Mesenchymal stem cell (in vitro differentiated cells and primary cell): ENCODE results near the gene ZNF503.
A peak's percentile ranks its signal among the peaks of the same experiment; 100 is the strongest.

Experiments used
- DNase-seq: peaks from one replicate; pipeline ENCODE4 v3.0.0-alpha.2; 2013
- H2AFZ ChIP-seq: one replicate; pipeline ENCODE4 v1.6.1; 2013; ENCODE audit warnings: low read depth, mild to moderate bottlenecking, control low read depth, inconsistent platforms, low read length, moderate library complexity
- H2AK5ac ChIP-seq: 2 replicates; pipeline ENCODE4 v1.6.1; 2013; ENCODE audit warnings: low read length, moderate library complexity, mild to moderate bottlenecking, inconsistent platforms; ENCODE audit not compliant: severe bottlenecking
- H2BK120ac ChIP-seq: one replicate; pipeline ENCODE4 v1.6.1; 2013; ENCODE audit warnings: low read depth, mild to moderate bottlenecking, inconsistent platforms, low read length, moderate library complexity
- H2BK12ac ChIP-seq, 2 experiments: one replicate each; pipeline ENCODE4 v1.6.1; 2013; ENCODE audit warnings: inconsistent platforms in 2 of 2, low read length in 2 of 2, mild to moderate bottlenecking in 2 of 2, moderate library complexity in 2 of 2, control low read depth in 1 of 2
- H2BK15ac ChIP-seq: one replicate; pipeline ENCODE4 v1.6.1; 2013; ENCODE audit warnings: mild to moderate bottlenecking, low read depth, inconsistent platforms; ENCODE audit not compliant: poor library complexity, severe bottlenecking
- H2BK5ac ChIP-seq: 2 replicates; pipeline ENCODE4 v1.6.1; 2013; ENCODE audit warnings: low read depth, mild to moderate bottlenecking, low read length, control low read depth, inconsistent platforms; ENCODE audit not compliant: poor library complexity, severe bottlenecking
- H3K14ac ChIP-seq, 2 experiments: one replicate each; pipeline ENCODE4 v1.6.1; 2013; ENCODE audit warnings: inconsistent platforms in 2 of 2, low read length in 2 of 2, control low read depth in 1 of 2, mild to moderate bottlenecking in 1 of 2, moderate library complexity in 1 of 2
- H3K18ac ChIP-seq, 2 experiments: one replicate each; pipeline ENCODE4 v1.6.1; 2013; ENCODE audit warnings: inconsistent platforms in 2 of 2, low read length in 2 of 2, control low read depth in 1 of 2, low read depth in 1 of 2, mild to moderate bottlenecking in 1 of 2
- H3K23ac ChIP-seq, 2 experiments: one replicate each; pipeline ENCODE4 v1.6.1; 2013; ENCODE audit warnings: inconsistent platforms in 2 of 2, low read length in 2 of 2, mild to moderate bottlenecking in 2 of 2, moderate library complexity in 2 of 2, control low read depth in 1 of 2
- H3K27ac ChIP-seq: 2 replicates; pipeline ENCODE4 v1.5.1; 2013; ENCODE audit warnings: mild to moderate bottlenecking, moderate library complexity, low read length, control low read depth, inconsistent platforms; ENCODE audit not compliant: poor library complexity, severe bottlenecking
- H3K27me3 ChIP-seq, 2 experiments: 2 replicates each; pipeline versions ENCODE4 v1.6.1 to v1.7.0; 2013; ENCODE audit warnings: low read length in 2 of 2, mild to moderate bottlenecking in 2 of 2, moderate library complexity in 2 of 2, control low read depth in 1 of 2, inconsistent platforms in 1 of 2; ENCODE audit not compliant: control insufficient read depth in 1 of 2, insufficient read depth in 1 of 2
- H3K36me3 ChIP-seq, 2 experiments: 2 replicates each; pipeline versions ENCODE4 v1.6.1 to v1.7.0; 2013; ENCODE audit warnings: low read length in 2 of 2, control low read depth in 1 of 2, inconsistent platforms in 1 of 2, low read depth in 1 of 2, mild to moderate bottlenecking in 1 of 2; ENCODE audit not compliant: insufficient read depth in 2 of 2, control insufficient read depth in 1 of 2
- H3K4ac ChIP-seq, 2 experiments: one replicate each; pipeline ENCODE4 v1.6.1; 2013; ENCODE audit warnings: inconsistent platforms in 2 of 2, low read length in 2 of 2, mild to moderate bottlenecking in 2 of 2, moderate library complexity in 2 of 2, control low read depth in 1 of 2, low read depth in 1 of 2
- H3K4me1 ChIP-seq: 2 replicates; pipeline ENCODE4 v1.6.1; 2013; ENCODE audit warnings: low read depth, low read length, control low read depth; ENCODE audit not compliant: control insufficient read depth, insufficient read depth
- H3K4me2 ChIP-seq: 2 replicates; pipeline ENCODE4 v1.6.1; 2013; ENCODE audit warnings: low read length, mild to moderate bottlenecking, inconsistent platforms; ENCODE audit not compliant: poor library complexity, severe bottlenecking
- H3K4me3 ChIP-seq, 2 experiments: 2 replicates each; pipeline versions ENCODE4 v1.5.1 to v1.7.0; 2013; ENCODE audit warnings: low read length in 2 of 2, mild to moderate bottlenecking in 2 of 2, control low read depth in 1 of 2, low read depth in 1 of 2; ENCODE audit not compliant: insufficient read depth in 1 of 2
- H3K79me1 ChIP-seq: replicated peaks from 2 replicates; pipeline ENCODE4 v1.6.1; 2013; ENCODE audit warnings: mild to moderate bottlenecking, control low read depth, low read length, inconsistent platforms; ENCODE audit not compliant: poor library complexity, severe bottlenecking
- H3K9ac ChIP-seq: 2 replicates; pipeline ENCODE4 v1.7.0; 2013; ENCODE audit warnings: mild to moderate bottlenecking, low read length, moderate library complexity
- H3K9me3 ChIP-seq: 2 replicates; pipeline ENCODE4 v1.7.0; 2013; ENCODE audit warnings: mild to moderate bottlenecking, low read length; ENCODE audit not compliant: control insufficient read depth
- H4K8ac ChIP-seq: one replicate; pipeline ENCODE4 v1.6.1; 2013; ENCODE audit warnings: inconsistent platforms, mild to moderate bottlenecking, low read length, moderate library complexity
- H4K91ac ChIP-seq: one replicate; pipeline ENCODE4 v1.6.1; 2013; ENCODE audit warnings: mild to moderate bottlenecking, low read length, inconsistent platforms
- WGBS: methylation state at CpG from one replicate; pipeline ENCODE4 v1.1.7; 2013; ENCODE audit warnings: mixed read lengths; 5-methylcytosine and 5-hydroxymethylcytosine counted together

The ZNF503 gene

GRCh38 chr10:75390178-75390577, 11.4 kb downstream of the ZNF503 start:
- Histone ChIP-seq H2BK5ac (no peak overlapping the region), H3K14ac (no peak overlapping the region), H2AK5ac (no peak overlapping the region), H4K8ac (no peak overlapping the region), H3K27me3 (peaks cover 0 to 66% of the 10 kb centered on the region in 2 experiments), H3K4ac (no peak overlapping the region), H3K4me1 (no peaks in the 10 kb centered on the region), H3K4me2 (no peak overlapping the region), H3K36me3 (peaks cover 0 to 70% of the 10 kb centered on the region in 2 experiments), H3K9me3 (peaks cover 13% of the 10 kb centered on the region), H3K23ac (no peak overlapping the region), H2AFZ (no peak overlapping the region), H2BK15ac (no peak overlapping the region), H3K18ac (no peak overlapping the region), H3K27ac (no peak overlapping the region), H2BK12ac (no peak overlapping the region), H4K91ac (no peak overlapping the region), H3K9ac (no peak overlapping the region), H3K4me3 (no peak overlapping the region), H2BK120ac (no peak overlapping the region), H3K79me1 (no peaks in the 10 kb centered on the region)
- DNase-seq, result no peak

GRCh38 chr10:75388082-75388481, 13.5 kb downstream of the ZNF503 start:
- Histone ChIP-seq H4K91ac (no peak overlapping the region), H2AFZ (no peak overlapping the region), H3K9ac (no peak overlapping the region), H3K79me1 (no peaks in the 10 kb centered on the region), H2BK120ac (no peak overlapping the region), H3K4ac (no peak overlapping the region), H2BK15ac (no peak overlapping the region), H3K14ac (no peak overlapping the region), H3K18ac (no peak overlapping the region), H3K9me3 (peaks cover 13% of the 10 kb centered on the region), H2AK5ac (no peak overlapping the region), H3K23ac (no peak overlapping the region), H3K4me2 (no peak overlapping the region), H3K36me3 (peaks cover 0 to 54% of the 10 kb centered on the region in 2 experiments), H4K8ac (no peak overlapping the region), H3K4me1 (no peaks in the 10 kb centered on the region), H3K4me3 (no peak overlapping the region), H2BK12ac (no peak overlapping the region), H2BK5ac (no peak overlapping the region), H3K27me3 (peaks cover 0 to 63% of the 10 kb centered on the region in 2 experiments), H3K27ac (no peak overlapping the region)
- 97% methylated on average over 2 of the region's 3 CpGs for WGBS
- no peak for DNase-seq

DNA sequence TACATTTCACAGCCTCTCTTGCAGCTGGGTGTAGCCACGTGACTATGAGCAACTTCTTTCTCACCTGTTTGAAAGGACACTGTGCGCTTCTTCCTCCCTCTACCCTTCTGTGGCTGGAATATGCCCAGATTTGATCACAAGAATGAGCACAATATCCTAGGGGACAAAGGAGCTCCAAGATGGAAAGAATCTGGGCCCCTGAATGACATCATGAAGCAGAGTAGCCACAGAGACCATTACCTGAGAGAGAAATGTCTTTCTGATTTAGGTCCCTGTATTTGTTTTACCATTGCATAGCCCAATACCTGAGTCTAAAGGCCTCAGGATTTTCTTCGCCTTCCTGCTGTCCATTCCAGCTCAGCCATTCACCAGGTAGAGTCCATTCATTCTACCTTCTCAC, 15.4 kb downstream of the ZNF503 start:
- no peak for DNase-seq
- Histone ChIP-seq H3K9me3 (peaks cover 13% of the 10 kb centered on the region), H3K4ac (no peak overlapping the region), H2AK5ac (no peak overlapping the region), H3K4me1 (no peaks in the 10 kb centered on the region), H2BK120ac (no peak overlapping the region), H3K14ac (no peak overlapping the region), H3K18ac (no peak overlapping the region), H3K27me3 (peaks cover 0 to 52% of the 10 kb centered on the region in 2 experiments), H2BK15ac (no peak overlapping the region), H4K8ac (no peak overlapping the region), H4K91ac (no peak overlapping the region), H3K4me2 (no peak overlapping the region), H2BK5ac (no peak overlapping the region), H3K23ac (no peak overlapping the region), H3K27ac (no peak overlapping the region), H3K36me3 (peaks cover 0 to 34% of the 10 kb centered on the region in 2 experiments), H2BK12ac (no peak overlapping the region), H3K79me1 (no peaks in the 10 kb centered on the region), H2AFZ (no peak overlapping the region), H3K4me3 (no peak overlapping the region), H3K9ac (no peak overlapping the region)
- WGBS, result 91% methylated on average over 3 of the region's 3 CpGs

DNA sequence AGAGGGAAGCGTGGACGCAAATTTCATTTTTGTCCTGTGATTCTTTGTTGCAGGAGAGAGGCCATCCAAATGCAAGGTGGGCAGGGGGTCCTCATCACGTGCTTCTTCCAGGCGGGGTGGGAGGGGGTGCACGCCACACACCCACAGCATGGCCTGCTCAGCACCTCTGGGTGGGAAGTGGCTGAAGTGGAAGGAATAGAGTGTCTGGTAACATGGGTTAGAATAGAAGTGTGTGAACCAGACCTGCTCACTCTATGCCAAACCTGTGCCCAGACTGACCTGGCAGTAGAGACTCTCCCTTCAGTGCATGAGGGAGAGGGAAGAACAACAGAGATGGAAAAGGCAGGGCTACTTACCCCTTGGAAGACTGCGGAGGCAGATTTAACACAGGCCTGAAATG, 21.7 kb downstream of the ZNF503 start:
- WGBS, result 91% methylated on average over 6 of the region's 6 CpGs
- Histone ChIP-seq H3K4ac (no peak overlapping the region), H3K14ac (no peak overlapping the region), H3K36me3 (peaks cover 0 to 11% of the 10 kb centered on the region in 2 experiments), H2BK120ac (no peak overlapping the region), H3K27ac (no peak overlapping the region), H2AK5ac (no peak overlapping the region), H3K4me2 (no peak overlapping the region), H3K9me3 (no peaks in the 10 kb centered on the region), H3K4me3 (no peak overlapping the region), H2BK15ac (no peak overlapping the region), H3K23ac (no peak overlapping the region), H3K27me3 (peaks cover 0 to 23% of the 10 kb centered on the region in 2 experiments), H3K4me1 (no peaks in the 10 kb centered on the region), H2BK5ac (no peak overlapping the region), H2BK12ac (no peak overlapping the region), H4K91ac (no peak overlapping the region), H4K8ac (no peak overlapping the region), H3K18ac (peak overlapping the region in 1 of 2 experiments; percentile 16), H2AFZ (no peak overlapping the region), H3K9ac (no peak overlapping the region), H3K79me1 (no peaks in the 10 kb centered on the region)
- no peak for DNase-seq
